ENCODE measurements around the gene PTPRD. TPM values are rescaled to one million over a fixed set of nuclear protein-coding genes. Genes with fewer than 3 reads are reported as not detected.
A peak's percentile ranks its signal among the peaks of the same experiment; 100 is the strongest.

PTPRD gene
- total RNA-seq, 1 experiment from 2014 or later = not detected

- no peak overlapping the region for H3K4me3 Mint-ChIP-seq (ENCODE audit: unreplicated experiment)
- ChIA-PET POLR2A (no interaction called here), CTCF (no interaction called here)
- intact Hi-C loops (cut with micrococcal nuclease) = no loop called here
- no peak overlapping the region for H3K27ac Mint-ChIP-seq (ENCODE audit: low read depth, unreplicated experiment)
- no peak for TF ChIP-seq CTCF (IDR thresholded peaks at IDR 0.05; ENCODE audit: unreplicated experiment)
- no peak for DNase-seq (ENCODE audit: unreplicated experiment)
- H3K9me3 Mint-ChIP-seq (ENCODE audit: unreplicated experiment) = no peaks in the 10 kb centered on the region
- H3K4me1 Mint-ChIP-seq (ENCODE audit: insufficient read depth, unreplicated experiment) = no peaks in the 10 kb centered on the region
- peaks cover 58% of the 10 kb centered on the region for H3K27me3 Mint-ChIP-seq (ENCODE audit: insufficient read depth, unreplicated experiment)
- no peaks in the 10 kb centered on the region for H3K36me3 Mint-ChIP-seq (ENCODE audit: insufficient read depth, unreplicated experiment)
- BruUV-seq (replicated peaks) = no TSS peak
These were observed 562.8 kb downstream of the PTPRD start for GRCh38 chr9:10050016-10050415.

- ChIA-PET POLR2A (no interaction called here), CTCF (interaction anchor here (1.5 kb wide), 1 partner anchor 11 kb away, joined by 4 read pairs; no protein-coding TSS in a partner anchor)
- intact Hi-C loops (cut with micrococcal nuclease) = no loop called here
- no peak overlapping the region for H3K4me3 Mint-ChIP-seq (ENCODE audit: unreplicated experiment)
- no TSS peak for BruUV-seq (replicated peaks)
- DNase-seq (ENCODE audit: unreplicated experiment) = no peak
- no peak overlapping the region for H3K27ac Mint-ChIP-seq (ENCODE audit: low read depth, unreplicated experiment)
- TF ChIP-seq CTCF (IDR thresholded peaks at IDR 0.05; ENCODE audit: unreplicated experiment) = no peak
- no peaks in the 10 kb centered on the region for H3K36me3 Mint-ChIP-seq (ENCODE audit: insufficient read depth, unreplicated experiment)
- no peaks in the 10 kb centered on the region for H3K4me1 Mint-ChIP-seq (ENCODE audit: insufficient read depth, unreplicated experiment)
- H3K27me3 Mint-ChIP-seq (ENCODE audit: insufficient read depth, unreplicated experiment) = peaks cover 68% of the 10 kb centered on the region
- no peaks in the 10 kb centered on the region for H3K9me3 Mint-ChIP-seq (ENCODE audit: unreplicated experiment)
These were observed 563.8 kb downstream of the PTPRD start for GRCh38 chr9:10048994-10049393.

GRCh38 chr9:10045598-10045997, 567.2 kb downstream of the PTPRD start:
- no peaks in the 10 kb centered on the region for H3K9me3 Mint-ChIP-seq (ENCODE audit: unreplicated experiment)
- DNase-seq (ENCODE audit: unreplicated experiment) = peak; percentile 22
- no peaks in the 10 kb centered on the region for H3K36me3 Mint-ChIP-seq (ENCODE audit: insufficient read depth, unreplicated experiment)
- peaks cover 83% of the 10 kb centered on the region for H3K27me3 Mint-ChIP-seq (ENCODE audit: insufficient read depth, unreplicated experiment)
- H3K4me3 Mint-ChIP-seq (ENCODE audit: unreplicated experiment) = no peak overlapping the region
- intact Hi-C loops (cut with micrococcal nuclease) = loop anchor here (1.0 kb wide), 1 partner anchor 223 kb away; no protein-coding TSS in a partner anchor
- ChIA-PET POLR2A (no interaction called here), CTCF (interaction anchor here (0.6 to 1.2 kb wide), 5 partner anchors 10 to 225 kb away, joined by 3 to 4 read pairs (median 3); no protein-coding TSS in a partner anchor)
- no peaks in the 10 kb centered on the region for H3K4me1 Mint-ChIP-seq (ENCODE audit: insufficient read depth, unreplicated experiment)
- no TSS peak for BruUV-seq (replicated peaks)
- peak; percentile 38 for TF ChIP-seq CTCF (IDR thresholded peaks at IDR 0.05; ENCODE audit: unreplicated experiment)
- no peak overlapping the region for H3K27ac Mint-ChIP-seq (ENCODE audit: low read depth, unreplicated experiment)

- intact Hi-C loops (cut with micrococcal nuclease) = no loop called here
- TF ChIP-seq CTCF (IDR thresholded peaks at IDR 0.05; ENCODE audit: unreplicated experiment) = no peak
- no peak overlapping the region for H3K4me3 Mint-ChIP-seq (ENCODE audit: unreplicated experiment)
- H3K9me3 Mint-ChIP-seq (ENCODE audit: unreplicated experiment) = no peaks in the 10 kb centered on the region
- peaks cover 78% of the 10 kb centered on the region for H3K27me3 Mint-ChIP-seq (ENCODE audit: insufficient read depth, unreplicated experiment)
- no peak overlapping the region for H3K27ac Mint-ChIP-seq (ENCODE audit: low read depth, unreplicated experiment)
- POLR2A ChIA-PET = no interaction called here
- no peaks in the 10 kb centered on the region for H3K36me3 Mint-ChIP-seq (ENCODE audit: insufficient read depth, unreplicated experiment)
- no peaks in the 10 kb centered on the region for H3K4me1 Mint-ChIP-seq (ENCODE audit: insufficient read depth, unreplicated experiment)
- no TSS peak for BruUV-seq (replicated peaks)
- no peak for DNase-seq (ENCODE audit: unreplicated experiment)
- CTCF ChIA-PET = no interaction called here
These were observed 571.0 kb downstream of the PTPRD start for GRCh38 chr9:10041726-10042229.
